Stimulated activated CD4-positive, alpha-beta T cell treated with anti-CD3 and anti-CD28 coated beads, TNF-alpha, amount 100 ng/mL, for 24 hours (primary cell): ENCODE data around the gene CYP2C18.
"Not testable (repeated sequence)": the region's sequence is repeated elsewhere in the genome, so short reads cannot be mapped to it uniquely, and the experiment has no call there.

ENCODE experiments used
- DNase-seq, 3 experiments: peaks; one replicate each; pipeline ENCODE4 v3.0.0-alpha.2; 2020; ENCODE audit warnings: low read depth in 3 of 3

The CYP2C18 gene

DNA sequence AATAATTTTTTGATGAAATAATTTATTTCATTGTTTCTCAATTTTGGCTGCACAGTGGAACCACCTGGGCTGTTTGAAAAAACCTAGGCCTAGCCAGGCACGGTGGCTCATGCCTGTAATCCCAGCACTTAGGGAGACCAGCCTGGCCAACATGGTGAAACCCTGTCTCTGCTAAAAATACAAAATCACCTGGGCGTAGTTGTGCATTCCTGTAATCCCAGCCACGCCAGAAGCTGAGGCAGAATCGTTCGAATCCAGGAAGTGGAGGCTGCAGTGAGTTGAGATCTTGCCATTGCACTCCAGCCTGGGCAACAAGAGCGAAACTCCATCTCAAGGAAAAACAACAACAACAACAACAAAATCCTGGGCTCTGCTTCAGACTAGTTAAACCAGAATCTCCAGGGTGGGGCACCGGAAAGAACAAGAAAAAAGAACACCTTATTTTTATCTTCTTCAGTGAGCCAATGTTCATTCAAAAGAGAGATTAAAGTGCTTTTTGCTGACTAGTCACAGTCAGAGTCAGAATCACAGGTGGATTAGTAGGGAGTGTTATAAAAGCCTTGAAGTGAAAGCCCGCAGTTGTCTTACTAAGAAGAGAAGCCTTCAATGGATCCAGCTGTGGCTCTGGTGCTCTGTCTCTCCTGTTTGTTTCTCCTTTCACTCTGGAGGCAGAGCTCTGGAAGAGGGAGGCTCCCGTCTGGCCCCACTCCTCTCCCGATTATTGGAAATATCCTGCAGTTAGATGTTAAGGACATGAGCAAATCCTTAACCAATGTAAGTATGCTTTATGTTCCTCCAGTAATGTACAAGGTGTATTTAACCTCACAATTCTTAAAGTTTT is at the start of gene CYP2C18:
Gene CYP2C18 (plus strand): TSS at position 516 of the 841 bp plus-strand sequence. CDS start 91 bp downstream, at position 607.
- DNase-seq = no peak

DNA sequence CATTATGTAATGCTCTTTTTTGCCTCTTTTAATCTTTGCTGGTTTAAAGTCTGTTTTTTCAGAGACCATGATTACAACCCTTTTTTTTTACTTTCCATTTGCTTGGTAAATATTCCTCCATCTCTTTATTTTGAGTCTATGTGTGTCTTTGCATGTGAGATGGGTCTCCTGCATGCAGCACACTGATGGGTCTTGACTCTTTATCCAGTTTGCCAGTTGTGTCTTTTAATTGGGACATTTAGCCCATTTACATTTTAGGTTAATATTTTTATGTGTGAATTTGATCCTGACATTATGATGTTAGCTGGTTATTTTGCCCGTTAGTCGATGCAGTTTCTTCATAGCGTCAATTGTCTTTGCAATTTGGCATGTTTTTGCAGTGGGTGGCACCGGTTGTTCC is 45.4 kb upstream of the CYP2C18 start:
- DNase-seq = not testable (repeated sequence)

DNA sequence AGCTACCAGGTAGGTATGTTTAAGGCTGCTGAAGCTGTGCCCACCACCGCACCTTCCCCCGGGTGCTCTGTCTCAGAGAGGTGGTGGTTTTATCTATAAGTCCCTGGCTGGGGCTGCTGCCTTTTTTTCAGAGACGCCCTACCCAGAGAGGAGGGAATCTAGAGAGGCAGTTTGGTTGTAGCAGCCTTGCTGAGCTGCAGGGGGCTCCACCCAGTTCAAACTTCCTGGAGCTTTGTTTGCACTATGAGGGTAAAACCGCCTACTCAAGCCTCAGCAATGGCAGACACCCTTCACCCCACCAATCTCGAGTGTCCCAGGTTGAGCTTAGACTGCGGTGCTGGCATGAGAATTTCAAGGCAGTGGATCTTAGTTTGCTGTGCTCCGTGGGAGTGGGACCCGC is 43.6 kb upstream of the CYP2C18 start:
- no peak for DNase-seq

DNA sequence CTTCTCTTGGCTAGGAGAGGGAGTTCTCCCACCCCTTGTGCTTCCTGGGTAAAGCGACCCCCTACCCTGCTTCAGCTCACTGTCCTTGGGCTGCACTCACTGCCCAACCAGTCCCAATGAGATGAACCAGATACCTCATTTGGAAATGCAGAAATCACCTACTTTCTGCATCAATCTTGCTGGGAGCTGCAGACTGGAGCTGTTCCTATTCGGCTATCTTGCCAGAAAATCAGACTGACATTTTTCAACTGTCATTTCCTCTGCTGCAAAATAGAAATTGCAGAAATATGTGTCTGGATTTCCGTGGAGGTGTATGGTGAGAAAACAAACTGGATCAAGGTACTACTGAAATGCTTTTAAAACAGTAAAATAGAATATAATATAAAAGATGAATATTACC is 43.0 kb upstream of the CYP2C18 start:
- no peak for DNase-seq

DNA sequence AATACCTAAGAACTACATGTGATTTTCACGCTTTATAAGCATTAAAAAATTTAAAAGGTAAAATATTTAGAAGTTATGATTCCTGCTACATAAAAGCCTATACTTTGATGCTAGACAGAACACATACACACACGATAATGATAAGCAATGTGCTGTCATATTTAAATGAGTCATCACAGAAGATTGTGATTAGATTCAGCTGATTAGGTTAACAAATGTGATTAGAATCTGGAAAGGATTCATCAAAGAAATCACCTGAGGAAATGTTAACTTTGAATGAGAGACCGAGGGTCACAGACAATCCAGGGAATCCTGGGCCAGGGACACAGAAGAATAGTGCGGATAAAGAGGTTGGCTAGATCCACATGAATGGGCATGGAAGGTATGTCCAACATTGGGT is 42.0 kb upstream of the CYP2C18 start:
- no peak for DNase-seq

DNA sequence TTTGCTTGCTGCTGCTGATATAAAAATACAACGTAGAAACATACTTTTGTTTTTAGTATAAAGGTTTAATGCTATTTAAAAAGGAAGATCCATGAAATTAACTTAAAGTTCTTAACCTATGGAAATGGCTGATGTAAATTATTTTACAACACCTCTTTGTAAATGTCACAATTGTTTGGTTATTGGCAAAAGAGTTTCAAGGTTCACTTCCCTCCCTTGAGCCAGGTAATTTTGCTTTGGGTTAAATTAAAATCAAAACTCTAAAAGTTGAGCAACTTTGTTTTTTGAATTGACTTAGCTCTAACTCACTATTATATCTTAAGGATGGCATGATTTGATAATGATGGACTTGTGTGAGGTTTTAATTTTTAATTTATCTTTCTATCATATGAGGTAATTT is 39.2 kb upstream of the CYP2C18 start:
- no peak for DNase-seq

DNA sequence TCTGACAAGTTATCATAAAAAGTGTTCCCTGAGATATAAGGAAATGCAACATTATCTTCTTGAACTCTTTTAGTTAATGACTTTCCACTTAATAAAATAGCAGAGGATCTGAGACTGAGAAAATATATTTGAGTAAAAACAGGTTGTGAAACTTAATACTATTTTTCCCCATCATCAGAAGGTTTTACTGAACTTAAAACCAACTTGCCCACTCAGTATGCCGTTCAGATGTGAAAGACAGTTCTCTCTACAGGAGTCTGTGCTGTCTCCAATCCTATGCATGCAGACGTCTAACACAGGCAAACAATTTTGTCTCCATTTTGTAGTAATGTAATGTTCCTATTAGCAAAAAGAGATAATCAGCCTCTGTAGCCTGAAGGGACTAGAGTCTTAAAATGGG is 38.2 kb upstream of the CYP2C18 start:
- DNase-seq = no peak

DNA sequence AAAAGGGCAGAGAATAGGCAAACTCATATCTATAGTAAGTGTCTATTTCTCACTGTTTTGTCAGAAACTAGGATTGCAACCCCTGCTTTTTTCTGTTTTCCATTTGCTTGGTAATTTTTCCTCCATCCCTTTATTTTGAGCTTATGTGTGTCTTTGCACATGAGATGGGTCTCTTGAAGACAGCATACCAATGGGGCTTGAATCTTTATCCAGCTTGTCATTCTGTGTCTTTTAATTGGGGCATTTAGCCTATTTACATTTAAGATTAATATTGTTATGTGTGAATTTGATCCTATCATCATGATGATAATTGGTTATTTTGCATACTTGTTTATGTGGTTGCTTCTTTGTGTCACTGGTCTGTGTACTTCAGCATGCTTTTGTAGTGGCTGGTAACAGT is 28.3 kb upstream of the CYP2C18 start:
- not testable (repeated sequence) for DNase-seq

DNA sequence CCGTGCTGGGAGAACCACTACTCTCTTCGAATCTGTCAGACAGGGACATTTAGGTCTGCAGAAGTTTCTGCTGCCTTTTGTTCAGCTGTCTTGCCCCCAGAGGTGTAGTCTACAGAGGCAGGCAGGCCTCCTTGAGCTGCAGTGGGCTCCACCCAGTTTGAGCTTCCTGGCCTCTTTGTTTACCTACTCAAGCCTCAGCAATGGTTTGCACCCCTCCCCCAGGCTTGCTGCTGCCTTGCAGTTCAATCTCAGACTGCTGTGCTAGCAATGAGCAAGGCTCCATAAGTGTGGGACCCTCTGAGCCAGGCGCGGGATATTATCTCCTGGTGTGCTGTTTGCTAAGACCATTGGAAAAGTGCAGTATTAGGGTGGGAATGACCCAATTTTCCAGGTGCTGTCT is 20.5 kb upstream of the CYP2C18 start:
- DNase-seq = not testable (repeated sequence)

DNA sequence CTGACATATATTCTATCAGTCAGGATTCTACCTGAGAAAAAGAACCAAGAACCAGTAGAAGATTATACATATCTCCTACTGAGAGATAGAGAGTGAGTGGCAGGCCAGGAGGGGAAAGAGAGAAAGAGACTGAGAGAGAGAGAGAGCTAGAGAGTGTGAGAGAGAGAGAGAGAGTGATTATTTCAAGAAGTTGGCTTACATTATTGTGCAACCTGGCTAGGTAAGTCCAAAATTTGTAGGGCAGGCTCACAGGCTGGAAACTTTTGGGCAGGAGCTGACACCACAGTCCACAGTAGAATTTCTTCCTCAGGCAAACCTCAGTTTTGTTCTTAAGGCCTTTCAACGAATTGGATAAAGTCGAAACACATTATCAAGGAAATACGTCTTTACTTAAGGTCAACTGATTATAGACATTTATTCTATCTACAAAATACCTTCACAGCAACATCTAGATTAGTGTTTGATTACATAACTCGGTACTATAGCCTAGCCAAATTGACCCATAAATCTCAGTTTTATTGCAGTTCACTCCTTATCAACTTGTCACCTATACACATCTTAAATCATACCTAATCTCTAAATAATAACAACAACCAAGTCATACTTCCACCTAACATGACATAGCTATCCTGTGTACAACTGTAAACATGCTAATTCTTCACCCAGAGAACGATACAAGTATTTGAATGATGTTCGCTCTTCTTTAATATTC is 17.0 kb upstream of the CYP2C18 start:
- DNase-seq = no peak

DNA sequence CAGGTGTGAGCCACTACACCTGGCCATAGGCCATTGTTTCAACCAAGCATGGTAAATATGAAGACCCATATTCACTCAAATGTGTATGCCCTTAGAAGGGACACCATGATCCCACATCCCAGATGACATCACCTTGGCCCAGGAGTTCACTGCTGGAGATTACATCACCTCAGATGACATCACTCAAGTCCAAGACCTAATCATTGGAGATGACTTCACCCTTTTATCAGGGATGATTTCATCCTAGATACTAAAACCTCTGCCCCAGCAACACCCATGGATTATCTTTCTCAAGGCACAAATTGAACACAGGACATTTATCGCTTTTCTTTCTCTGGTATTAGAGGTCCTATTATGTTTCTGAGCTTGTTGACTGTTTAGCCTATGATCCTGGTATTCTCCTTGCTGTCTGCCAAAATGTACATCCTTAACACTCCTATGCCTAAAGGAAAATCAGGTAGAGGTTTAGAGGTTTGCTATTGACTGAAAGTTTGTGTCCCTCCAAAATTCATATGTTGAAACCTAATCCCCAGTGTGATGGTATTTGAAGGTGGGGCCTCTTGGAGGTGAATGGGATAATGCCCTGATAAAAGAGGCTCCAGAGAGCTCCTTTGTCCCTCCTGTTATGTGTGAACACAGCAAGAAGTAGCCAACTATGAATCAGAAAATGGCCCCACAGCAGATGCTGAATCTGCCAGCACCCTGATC is 9.8 kb upstream of the CYP2C18 start:
- no peak for DNase-seq

DNA sequence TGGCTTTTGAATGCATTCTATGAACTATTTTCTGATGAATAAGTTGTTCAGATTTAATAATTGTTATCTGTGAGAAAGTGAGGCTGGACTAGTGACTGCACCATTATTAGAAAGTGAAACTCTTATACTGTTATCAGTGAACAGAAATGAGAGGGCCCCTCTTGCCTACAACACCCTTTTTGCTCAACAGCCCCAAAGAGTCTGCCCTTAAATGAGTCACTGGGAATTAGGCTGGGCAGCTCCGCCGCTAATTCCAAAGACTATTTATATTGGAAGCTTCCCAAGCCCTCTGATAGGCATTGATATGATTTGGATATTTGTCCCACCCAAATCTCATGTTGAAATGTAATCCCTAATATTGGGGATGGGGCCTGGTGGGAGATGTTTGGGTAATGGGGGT is 7.0 kb upstream of the CYP2C18 start:
- no peak for DNase-seq

DNA sequence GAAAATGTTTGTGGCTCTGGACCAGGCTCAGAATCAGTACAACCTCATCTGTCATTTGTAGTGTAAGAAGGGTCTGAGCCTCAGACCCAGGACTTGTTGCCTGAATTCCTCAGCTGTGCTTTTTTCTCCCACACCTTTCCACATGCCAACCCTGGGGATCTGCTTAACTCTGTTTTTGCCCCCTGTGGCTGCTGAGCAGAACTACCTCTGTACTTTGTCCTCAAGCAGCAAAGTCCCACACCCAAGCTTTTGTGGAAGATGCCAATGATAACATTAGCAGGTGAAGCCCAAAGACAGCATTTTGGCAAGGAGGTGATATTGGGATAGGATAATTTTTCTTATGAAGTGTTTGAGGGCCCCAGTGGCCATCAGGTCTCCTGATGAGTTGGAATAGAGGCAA is 5.8 kb upstream of the CYP2C18 start:
- DNase-seq = no peak

DNA sequence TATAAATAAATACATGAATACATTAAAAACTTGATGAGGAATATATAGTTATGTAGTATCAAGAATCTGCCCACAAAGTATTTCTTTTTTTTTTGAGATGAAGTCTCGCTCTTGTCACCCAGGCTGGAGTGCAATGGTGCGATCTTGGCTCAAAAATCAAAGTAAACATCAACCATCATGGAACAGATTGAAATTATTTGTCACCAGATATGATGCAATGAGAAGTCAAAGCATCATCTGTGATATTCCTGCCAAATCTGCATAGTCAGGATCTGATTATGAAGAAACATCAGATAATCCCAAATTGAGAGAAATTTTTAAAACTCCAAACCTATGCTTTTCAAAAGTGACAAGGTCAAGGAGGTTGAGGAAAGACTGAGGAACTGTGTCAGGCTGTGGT is 5.1 kb upstream of the CYP2C18 start:
- no peak for DNase-seq

DNA sequence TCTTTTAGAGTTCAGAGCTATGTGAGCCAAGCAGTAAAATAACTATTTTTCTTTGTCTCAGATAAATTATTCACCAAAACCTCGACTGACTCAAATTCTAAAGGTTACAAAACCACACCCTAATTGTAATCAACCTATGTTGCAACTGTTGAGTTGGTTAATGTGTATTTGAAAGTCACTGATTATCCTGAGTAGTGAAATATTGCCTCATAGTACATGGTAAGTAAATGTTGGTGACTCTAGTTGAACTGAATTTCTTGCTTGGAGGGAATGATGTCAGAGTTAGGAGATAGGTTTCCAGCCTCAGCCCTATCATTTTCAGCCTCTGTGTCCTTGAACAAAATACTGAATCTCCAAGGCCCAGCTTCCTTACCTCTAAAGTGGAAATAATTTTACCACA is 3.0 kb upstream of the CYP2C18 start:
- no peak for DNase-seq

DNA sequence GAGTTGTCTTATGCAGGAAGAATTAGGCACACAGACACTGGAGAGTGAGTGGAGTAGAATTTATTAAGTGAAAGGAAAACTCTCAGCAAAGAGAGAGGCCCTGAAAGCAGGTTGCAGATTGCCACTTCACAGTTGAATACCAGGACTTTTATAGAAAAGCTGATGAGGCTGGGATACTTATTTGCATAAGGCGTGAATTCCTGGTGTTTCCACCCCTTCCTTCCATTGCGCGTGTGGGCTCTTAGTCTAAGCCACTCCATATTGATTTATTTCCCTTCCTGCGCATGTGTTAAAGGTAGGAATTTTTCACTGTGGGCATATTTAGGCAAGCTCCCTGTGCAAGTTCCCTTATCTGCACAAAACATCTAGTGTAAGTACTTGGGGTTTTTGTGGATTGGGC is 893 bp upstream of the CYP2C18 start:
- DNase-seq = not testable (repeated sequence)

DNA sequence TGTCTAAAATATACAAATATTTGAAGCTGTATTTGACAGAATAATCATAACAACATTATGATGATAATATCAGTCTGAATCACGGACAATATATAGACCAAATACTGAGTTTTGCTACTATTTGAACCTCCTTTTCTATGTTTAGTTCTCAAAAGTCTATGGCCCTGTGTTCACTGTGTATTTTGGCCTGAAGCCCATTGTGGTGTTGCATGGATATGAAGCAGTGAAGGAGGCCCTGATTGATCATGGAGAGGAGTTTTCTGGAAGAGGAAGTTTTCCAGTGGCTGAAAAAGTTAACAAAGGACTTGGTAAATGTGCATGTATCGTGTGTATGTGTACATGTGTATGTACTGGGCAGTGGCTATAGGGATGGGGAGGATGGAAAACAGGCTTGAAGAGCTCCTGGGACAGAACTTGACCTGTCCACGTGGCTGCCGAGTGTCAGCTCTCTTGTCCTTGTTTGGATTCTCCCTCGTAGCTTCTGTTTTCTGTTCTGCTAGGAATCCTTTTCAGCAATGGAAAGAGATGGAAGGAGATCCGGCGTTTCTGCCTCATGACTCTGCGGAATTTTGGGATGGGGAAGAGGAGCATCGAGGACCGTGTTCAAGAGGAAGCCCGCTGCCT is 4.2 kb downstream of the CYP2C18 start:
- DNase-seq = no peak

DNA sequence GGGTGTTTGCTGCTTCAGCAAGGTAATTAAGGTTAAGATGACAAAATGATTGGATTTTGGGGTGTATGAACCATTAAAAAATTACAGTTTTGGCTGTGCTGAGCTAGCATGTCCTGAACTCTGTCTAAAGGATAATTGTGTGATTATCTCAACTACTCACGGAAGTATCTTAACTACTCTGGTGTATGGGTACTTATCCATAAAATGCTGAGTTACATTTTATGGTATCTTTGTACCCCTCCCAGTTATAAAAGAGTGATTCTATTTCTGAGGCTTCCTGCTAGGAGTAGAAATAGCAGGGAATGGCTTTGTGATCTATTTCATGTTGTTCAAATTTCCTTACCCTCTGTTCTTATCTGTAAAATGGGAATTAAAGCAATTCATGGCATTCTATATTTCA is 22.6 kb downstream of the CYP2C18 start:
- DNase-seq = no peak

DNA sequence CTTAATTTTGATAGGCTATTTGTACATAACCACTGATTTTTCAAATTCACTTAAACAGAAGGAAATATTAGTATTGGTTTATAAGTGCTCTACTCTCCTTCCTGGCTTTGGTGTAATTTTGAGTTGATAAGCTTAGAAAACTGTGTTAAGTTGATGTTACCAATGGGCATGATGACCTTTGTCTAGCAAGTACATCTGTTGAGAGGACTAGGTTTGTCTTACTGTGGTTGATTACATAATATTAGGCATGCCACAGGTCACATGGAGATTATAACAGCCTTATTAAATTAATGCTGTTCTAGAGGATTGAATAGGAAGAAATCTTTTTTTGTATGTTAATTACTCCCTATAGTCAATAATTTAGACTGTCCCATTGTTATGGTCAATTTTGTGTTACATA is 27.0 kb downstream of the CYP2C18 start:
- DNase-seq = no peak

DNA sequence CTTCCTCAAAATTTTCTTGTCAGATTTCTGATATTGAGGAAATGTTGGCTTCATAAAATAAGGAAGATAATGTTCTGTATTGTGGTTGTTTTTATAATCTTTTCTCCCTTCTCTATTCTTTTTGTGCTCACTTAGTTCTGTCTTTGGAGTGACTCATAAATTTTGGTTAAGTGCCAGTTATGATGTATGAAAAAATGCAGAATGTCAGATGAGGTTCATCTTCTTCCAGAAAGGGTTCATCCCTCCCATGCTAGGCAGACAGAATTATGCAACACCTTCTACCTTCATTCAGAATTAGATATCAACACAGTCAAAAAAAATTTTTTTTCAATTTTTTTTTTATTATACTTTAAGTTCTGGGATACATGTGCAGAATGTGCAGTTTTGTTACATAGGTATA is 42.3 kb downstream of the CYP2C18 start:
- DNase-seq = no peak

DNA sequence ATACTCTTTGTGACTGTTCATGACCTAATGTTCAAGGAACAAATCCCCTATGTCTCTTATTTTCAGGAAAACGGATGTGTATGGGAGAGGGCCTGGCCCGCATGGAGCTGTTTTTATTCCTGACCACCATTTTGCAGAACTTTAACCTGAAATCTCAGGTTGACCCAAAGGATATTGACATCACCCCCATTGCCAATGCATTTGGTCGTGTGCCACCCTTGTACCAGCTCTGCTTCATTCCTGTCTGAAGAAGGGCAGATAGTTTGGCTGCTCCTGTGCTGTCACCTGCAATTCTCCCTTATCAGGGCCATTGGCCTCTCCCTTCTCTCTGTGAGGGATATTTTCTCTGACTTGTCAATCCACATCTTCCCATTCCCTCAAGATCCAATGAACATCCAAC is 51.7 kb downstream of the CYP2C18 start:
- DNase-seq = no peak

DNA sequence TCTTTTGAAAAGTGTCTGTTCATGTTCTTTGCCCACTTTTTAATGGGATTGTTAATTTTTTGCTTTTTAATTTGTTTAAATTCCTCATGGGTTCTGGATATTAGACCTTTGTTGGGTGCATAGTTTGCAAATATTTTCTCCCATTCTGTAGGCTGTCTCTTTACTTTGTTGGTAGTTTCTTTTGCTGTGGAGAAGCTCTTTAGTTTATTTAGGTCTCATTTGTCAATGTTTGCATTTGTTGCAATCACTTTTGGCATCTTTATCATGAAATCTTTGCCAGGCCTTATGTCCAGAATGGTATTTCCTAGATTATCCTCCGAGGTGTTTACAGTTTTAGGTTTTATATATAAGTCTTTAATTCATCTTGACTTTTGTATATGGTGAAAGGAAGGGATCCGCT is 55.1 kb downstream of the CYP2C18 start:
- no peak for DNase-seq
